ENCODE measurements around the gene KIAA1191.
"Not testable (repeated sequence)": the region's sequence is repeated elsewhere in the genome, so short reads cannot be mapped to it uniquely, and the experiment has no call there.

The KIAA1191 gene

GRCh38 chr5:176361437-176362232, at the start of gene KIAA1191:
Gene KIAA1191 (minus strand): TSS chr5:176361764. CDS start chr5:176359508, 2,256 bp downstream.
- DNase-seq = peak; percentile 93

DNA sequence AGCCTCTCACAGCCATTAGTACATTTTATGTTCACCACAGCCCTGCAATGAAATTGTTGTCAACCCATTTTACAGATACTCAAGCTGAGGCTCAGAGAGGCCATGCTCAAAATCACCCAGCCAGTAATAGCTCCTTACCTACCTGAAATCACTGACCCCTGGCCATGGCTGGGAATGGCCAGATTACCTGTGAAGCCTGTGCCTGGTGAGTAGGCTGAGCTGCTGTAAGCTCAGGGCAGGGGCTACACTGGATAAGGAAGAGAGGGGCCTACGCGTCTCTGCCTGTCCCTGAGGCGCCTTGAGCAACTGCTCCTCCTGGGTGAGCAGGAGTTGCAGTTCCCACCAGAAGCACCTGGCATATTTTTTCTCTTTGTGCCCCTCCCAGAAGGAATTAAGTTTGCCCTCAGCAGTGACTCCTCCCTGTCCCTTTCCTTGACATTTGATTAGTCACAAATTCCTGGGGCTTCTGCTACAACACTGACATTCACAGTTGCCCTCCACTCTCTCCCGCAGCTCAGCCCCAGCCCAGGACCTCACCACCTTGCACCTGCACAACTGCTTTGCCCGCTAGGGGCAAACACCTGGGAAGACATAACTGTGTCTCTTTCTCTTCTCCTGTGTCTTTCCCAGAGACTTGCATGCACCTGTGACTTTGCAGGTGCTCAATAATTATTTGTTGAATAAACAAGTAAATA, 49.1 kb upstream of the KIAA1191 start:
- no peak for DNase-seq

GRCh38 chr5:176409765-176410164, 48.2 kb upstream of the KIAA1191 start:
- no peak for DNase-seq

DNA sequence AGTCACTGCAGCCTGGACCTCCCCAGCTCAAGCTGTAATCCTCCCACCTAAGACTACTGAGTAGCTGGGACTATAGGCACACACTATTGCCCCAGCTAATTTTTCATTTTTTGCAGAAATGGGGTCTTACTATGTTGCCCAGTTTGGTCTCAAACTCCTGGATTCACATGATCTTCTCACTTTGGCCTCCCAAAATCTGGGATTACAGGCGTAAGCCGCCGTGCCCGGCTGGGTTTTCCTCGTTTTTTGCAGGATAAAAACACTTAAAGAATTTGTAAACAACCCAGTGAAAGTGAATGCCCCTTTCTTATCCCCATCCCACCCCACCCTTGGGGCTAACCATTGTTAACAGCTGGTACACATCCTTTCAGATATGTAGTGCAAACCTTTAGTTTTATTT, 47.0 kb upstream of the KIAA1191 start:
- DNase-seq = no peak

DNA sequence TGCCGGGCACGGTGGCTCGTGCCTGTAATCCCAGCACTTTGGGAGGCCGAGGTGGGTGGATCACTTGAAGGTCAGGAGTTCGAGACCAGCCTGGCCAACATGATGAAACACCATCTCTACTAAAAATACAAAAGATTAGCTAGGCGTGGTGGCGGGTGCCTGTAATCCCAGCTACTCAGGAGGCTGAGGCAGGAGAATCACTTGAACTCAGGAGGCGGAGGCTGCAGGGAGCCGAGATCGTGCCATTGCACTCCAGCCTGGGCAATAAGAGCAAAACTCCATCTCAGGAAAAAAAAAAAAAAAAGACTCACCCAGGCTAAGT, 46.6 kb upstream of the KIAA1191 start:
- not testable (repeated sequence) for DNase-seq

GRCh38 chr5:176407456-176408251, 46.1 kb upstream of the KIAA1191 start:
- DNase-seq = no peak

GRCh38 chr5:176406436-176407052, 45.0 kb upstream of the KIAA1191 start:
- DNase-seq = no peak

DNA sequence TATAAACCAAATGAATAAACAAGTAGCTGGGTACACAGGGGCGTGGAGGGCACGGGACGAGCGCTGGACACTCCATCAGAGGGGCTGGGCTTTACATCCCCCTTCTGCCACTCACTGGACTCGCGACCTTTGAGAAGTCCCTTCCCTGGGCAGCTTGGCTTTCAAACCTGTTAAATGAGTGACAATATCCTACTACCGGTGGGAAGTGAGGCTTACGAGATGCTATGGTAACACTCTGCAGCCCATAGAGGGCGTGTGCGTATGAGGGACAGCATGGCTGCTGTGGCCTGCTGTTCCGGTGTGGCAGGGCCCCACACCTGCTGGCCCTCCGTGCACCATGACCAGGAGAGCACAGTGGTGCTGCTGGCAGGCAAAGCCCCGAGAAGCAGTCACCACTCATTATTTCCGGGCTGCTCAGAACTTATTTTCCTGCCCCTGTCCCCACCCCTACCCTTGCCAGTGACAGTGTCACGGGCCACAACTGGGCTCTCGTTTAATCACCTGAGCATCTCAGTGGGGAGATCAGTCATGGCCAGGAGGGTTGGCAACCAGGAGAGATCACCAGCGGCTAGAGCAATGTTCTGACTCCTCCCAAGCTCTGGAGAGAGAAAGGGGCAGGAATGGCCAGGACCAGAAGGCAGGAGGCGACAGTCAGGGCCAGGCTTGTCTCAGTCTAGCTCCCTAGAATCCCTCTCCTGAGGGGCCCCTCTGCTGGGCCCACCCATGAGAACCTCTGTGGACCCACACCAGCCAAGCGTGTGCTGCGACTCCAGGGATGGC, 44.3 kb upstream of the KIAA1191 start:
- DNase-seq = no peak

GRCh38 chr5:176401281-176402205, 40.0 kb upstream of the KIAA1191 start:
- no peak for DNase-seq

GRCh38 chr5:176400382-176401156, 39.0 kb upstream of the KIAA1191 start:
- DNase-seq = no peak

GRCh38 chr5:176397736-176398420, 36.3 kb upstream of the KIAA1191 start:
- DNase-seq = no peak

DNA sequence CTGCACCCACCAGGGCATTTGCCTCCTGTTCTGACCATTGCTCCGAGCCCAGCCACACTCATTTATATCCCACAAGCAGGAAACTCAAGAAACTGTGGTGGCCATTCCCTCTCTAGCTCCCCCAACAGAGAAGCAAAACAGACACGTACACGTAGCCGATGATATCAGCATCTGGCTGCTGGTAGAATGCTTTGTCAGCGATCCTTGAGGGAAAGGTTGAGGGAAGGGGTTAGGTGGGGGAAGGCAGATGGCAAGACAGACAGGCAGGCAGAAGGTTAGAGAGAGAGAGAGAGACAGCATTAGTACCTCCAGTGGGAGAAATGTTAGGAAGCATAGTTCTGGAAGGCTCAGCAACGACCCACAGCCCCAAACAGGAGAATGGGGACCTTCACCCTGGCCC, 34.8 kb upstream of the KIAA1191 start:
- DNase-seq = no peak

GRCh38 chr5:176394881-176395675, 33.5 kb upstream of the KIAA1191 start:
- DNase-seq = no peak

GRCh38 chr5:176394096-176394495, 32.5 kb upstream of the KIAA1191 start:
- DNase-seq = no peak

DNA sequence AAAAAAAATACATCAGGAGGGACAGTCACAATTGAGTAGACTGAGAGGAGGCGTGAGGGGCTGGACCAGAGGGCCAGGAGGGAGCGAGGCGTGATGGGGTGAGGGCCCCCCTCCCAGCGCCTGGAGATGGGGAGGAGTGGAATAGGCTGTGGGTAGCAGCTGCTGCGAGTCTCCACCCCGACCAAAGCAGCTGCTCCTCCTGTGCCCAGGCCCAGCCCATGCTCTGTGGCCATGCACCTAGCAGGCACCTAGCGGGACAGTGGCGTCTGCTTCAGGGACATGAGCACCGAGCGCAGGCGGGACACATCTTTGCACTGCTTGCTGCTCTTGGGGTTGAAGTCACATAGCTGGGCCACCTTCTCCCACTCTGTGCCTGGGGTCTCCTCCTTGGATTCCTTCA, 31.0 kb upstream of the KIAA1191 start:
- no peak for DNase-seq

DNA sequence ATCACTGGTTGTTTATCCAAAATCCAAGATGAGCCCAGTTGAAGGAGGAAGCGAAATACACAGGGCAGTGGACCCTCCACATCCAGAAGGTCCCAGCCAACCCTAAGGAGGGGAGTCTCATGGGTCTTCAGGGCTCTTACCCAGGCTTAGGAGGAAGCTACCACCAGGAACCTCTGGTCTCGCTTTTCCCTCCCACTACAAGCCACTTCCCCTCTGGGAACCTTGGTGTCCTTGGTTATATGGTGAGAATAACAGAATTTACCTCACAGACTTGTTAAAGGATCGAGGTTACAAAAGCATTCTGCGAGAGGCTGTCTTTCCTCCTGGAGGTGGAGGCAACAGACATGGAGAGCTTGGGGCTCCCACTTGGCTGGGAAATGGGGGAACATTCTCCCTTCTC, 30.4 kb upstream of the KIAA1191 start:
- no peak for DNase-seq

DNA sequence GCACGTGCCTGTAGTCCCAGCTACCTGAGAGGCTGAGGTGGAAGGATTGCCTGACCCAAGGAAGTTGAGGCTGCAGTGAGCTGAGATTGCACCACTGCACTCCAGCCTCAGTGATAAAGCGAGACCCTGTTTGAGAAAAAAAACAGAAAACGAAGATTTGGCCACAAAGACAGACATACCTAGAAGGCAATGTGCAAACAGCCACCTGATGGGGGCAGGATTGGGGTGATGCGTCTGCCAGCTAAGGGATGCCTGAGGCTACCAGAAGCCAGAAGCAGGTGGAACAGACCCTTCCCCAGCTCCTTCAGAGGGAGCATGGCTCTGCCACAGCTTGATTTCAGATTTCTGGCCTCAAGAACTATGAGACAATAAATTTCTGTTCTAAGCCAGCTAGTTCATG, 29.9 kb upstream of the KIAA1191 start:
- no peak for DNase-seq

- DNase-seq = no peak
Measured at GRCh38 chr5:176389135-176390123, 27.9 kb upstream of the KIAA1191 start.

All from activated CD8-positive, alpha-beta memory T cell treated with anti-CD3 and anti-CD28 coated beads, Interleukin-2, amount 50 U/mL, for 4 hours (primary cell).